Heart left ventricle (tissue), 16 donors: ENCODE measurements around the gene SCYL1. TPM values are rescaled to one million over a fixed set of nuclear protein-coding genes. Genes with fewer than 3 reads are reported as not detected.
"Not testable (repeated sequence)": the region's sequence is repeated elsewhere in the genome, so short reads cannot be mapped to it uniquely, and the experiment has no call there.

Experiments used
- ATAC-seq, 4 donors: fragments of 200-7000 bp; cut with Tn5 transposase; one replicate each; pipeline ENCODE4 v1.9.1; 2020 to 2022; ENCODE audit warnings: moderate library complexity in 4 of 4, mild to moderate bottlenecking in 3 of 4, moderate number of reproducible peaks in 1 of 4
- DNase-seq, 5 donors: peaks; one replicate each; pipeline ENCODE4 v3.0.0-alpha.2; 2020
- H3K27ac ChIP-seq, 12 donors: fragments of 200-600 bp; sonication (generic) in 4 of 12; one replicate each; pipeline versions ENCODE4 v1.5.0 to v1.8.0; 2016 to 2022; ENCODE audit warnings: mild to moderate bottlenecking in 2 of 12
- H3K27me3 ChIP-seq, 9 donors: fragments of 200-600 bp; sonication (generic) in 2 of 9; one replicate each; pipeline versions ENCODE4 v1.5.1 to v1.8.0; 2016 to 2022; ENCODE audit warnings: mild to moderate bottlenecking in 3 of 9
- H3K36me3 ChIP-seq, 9 donors: fragments of 200-600 bp; sonication (generic) in 2 of 9; one replicate each; pipeline versions ENCODE4 v1.5.0 to v1.8.0; 2018 to 2022; ENCODE audit warnings: mild to moderate bottlenecking in 2 of 9
- H3K4me1 ChIP-seq, 12 donors: fragments of 200-600 bp; sonication (generic) in 4 of 12; one replicate each; pipeline versions ENCODE4 v1.5.0 to v1.8.0; 2016 to 2022; ENCODE audit warnings: mild to moderate bottlenecking in 3 of 12
- H3K4me3 ChIP-seq, 12 donors: fragments of 200-600 bp; sonication (generic) in 4 of 12; one replicate each; pipeline versions ENCODE4 v1.5.0 to v1.8.0; 2017 to 2022; ENCODE audit warnings: mild to moderate bottlenecking in 9 of 12, moderate library complexity in 4 of 12
- H3K9me3 ChIP-seq, 12 donors: fragments of 200-600 bp; sonication (generic) in 4 of 12; one replicate each; pipeline versions ENCODE4 v1.5.0 to v1.8.0; 2016 to 2022; ENCODE audit warnings: mild to moderate bottlenecking in 1 of 12
- POLR2A ChIP-seq, 2 donors: fragments of 450-650 bp; IDR thresholded peaks; one replicate each; pipeline ENCODE4 v1.6.1; 2017; ENCODE audit warnings: antibody characterized with exemption in 2 of 2, mild to moderate bottlenecking in 2 of 2, moderate library complexity in 2 of 2
- WGBS, 4 donors: extraction: QIAGEN DNeasy Blood & Tissue Kit in 2 of 4; methylation state at CpG; one replicate each; pipeline versions ENCODE4 v1.1.5 to v1.1.7; 2013 to 2018; 5-methylcytosine and 5-hydroxymethylcytosine counted together
- intact Hi-C, 10 donors: fragments of 100-400 bp; cut with DNase I; formaldehyde crosslinking; loops; one replicate each; pipeline versions ENCODE4 v1.11.1 to v1.14.2; 2022
- polyA plus RNA-seq, 2 donors: library from polyadenylated mRNA; stranded (reverse); fragments of 200-250 nt; gene quantifications; one replicate each; pipeline ENCODE4 v1.2.3, GENCODE V29; 2013
- total RNA-seq, 9 donors: library from RNA; depleted of rRNA in 2 of 9; stranded (reverse); fragments of >200 nt in 2 of 9; fragmentation: NEBNext Ultra II Directional in 3 of 9; extraction: Animal tissue kit (Norgen Biotek cat#: 25700) in 3 of 9; gene quantifications; one replicate each; pipeline versions ENCODE4 v1.1.0 to v1.2.4, GENCODE V29; 2016 to 2023
- TF ChIP-seq, protein P1 (sequence below), 12 donors: fragments of 200-600 bp; sonication (generic) in 4 of 12; IDR thresholded peaks; one replicate each; pipeline versions ENCODE4 v1.5.0 to v1.8.0; 2018 to 2022; ENCODE audit warnings: antibody characterized with exemption in 12 of 12, mild to moderate bottlenecking in 5 of 12
- donor health status: ischemic (EF 13 %, LVEDD 7.1; RV severe dilation, severe dysfunction).
- donor health status: healthy with polysubstance abuse.
- donor health status: DM: no; HTN: yes; CAD: no.
- donor health status: DM: no; HTN: no; CAD: no.
- donor health status: ischemic (EF 25% LVEDD 6.9; RV normal size, moderate dysfunction).
- donor health status: ischemic (EF 25% LVEDD 5.7; RV mildly dilated, moderate dysfunction).
- donor health status: healthy.
- donor health status: DM: yes; HTN: yes; CAD: no.
- donor health status: ischemic (EF 35%, LVEDD 5.7; RV mildly dilated, moderate dysfunction).
- donor health status: nonischemic (EF 11% LVEDD 7.7; RV severe dilation, severe dysfunction).
- donor health status: DM: yes; HTN: yes; CAD: no.
- donor health status: PGD.
- donor health status: ischemic (EF 29% LVEDD 5.4; RV normal size, mild dysfunction).
- donor health status: nonischemic (EF 23%, LVEDD 6.1; RV moderate dilation, normal function).

The SCYL1 gene
- total and polyA plus RNA-seq, 11 donors: 51.6 to 135 (median 64.2) TPM

- ATAC-seq, H3K27me3 ChIP-seq, H3K9me3 ChIP-seq: not testable (repeated sequence)
- Histone ChIP-seq H3K4me1 (peaks cover 0 to 26% (median 20%) of the 10 kb centered on the region in 12 donors), H3K27ac (peak overlapping the region in 1 of 12 donors; percentile 75), H3K36me3 (peaks cover 0 to 21% (median 17%) of the 10 kb centered on the region in 9 donors), H3K4me3 (peak overlapping the region in 1 of 12 donors; percentile 15)
- intact Hi-C loops: loop anchor here in 1 of 10 donors (5.0 kb wide), 1 partner anchor 146 kb away; no protein-coding TSS in a partner anchor
- 64 to 82% (median 77%) methylated on average over 18 of the region's 18 CpGs for WGBS, 4 donors
- DNase-seq: peak in 1 of 5 donors; percentile 20
These were observed 1.9 kb upstream of the SCYL1 start for GRCh38 chr11:65522718-65523630.

GRCh38 chr11:65523631-65523968 lies 1.3 kb upstream of the SCYL1 start:
- intact Hi-C loops: loop anchor here in 1 of 10 donors (5.0 kb wide), 1 partner anchor 146 kb away; no protein-coding TSS in a partner anchor
- Histone ChIP-seq H3K4me1 (peaks cover 0 to 27% (median 20%) of the 10 kb centered on the region in 12 donors), H3K4me3 (peak overlapping the region in 1 of 12 donors; percentile 15), H3K27ac (peak overlapping the region in 2 of 12 donors; percentile 68 to 75), H3K36me3 (peaks cover 0 to 26% (median 23%) of the 10 kb centered on the region in 9 donors)
- not testable (repeated sequence) for ATAC-seq, H3K27me3 ChIP-seq, H3K9me3 ChIP-seq
- WGBS, 4 donors: 86 to 95% (median 91%) methylated on average over 7 of the region's 7 CpGs
- peak in 1 of 5 donors; percentile 22 for DNase-seq

- intact Hi-C loops: loop anchor here in 1 of 10 donors (5.0 kb wide), 1 partner anchor 147 kb away; no protein-coding TSS in a partner anchor
- DNase-seq: peak in 3 of 5 donors; percentile 57 to 70 (median 67)
These were observed 706 bp upstream of the SCYL1 start for GRCh38 chr11:65524014-65524740.

DNA sequence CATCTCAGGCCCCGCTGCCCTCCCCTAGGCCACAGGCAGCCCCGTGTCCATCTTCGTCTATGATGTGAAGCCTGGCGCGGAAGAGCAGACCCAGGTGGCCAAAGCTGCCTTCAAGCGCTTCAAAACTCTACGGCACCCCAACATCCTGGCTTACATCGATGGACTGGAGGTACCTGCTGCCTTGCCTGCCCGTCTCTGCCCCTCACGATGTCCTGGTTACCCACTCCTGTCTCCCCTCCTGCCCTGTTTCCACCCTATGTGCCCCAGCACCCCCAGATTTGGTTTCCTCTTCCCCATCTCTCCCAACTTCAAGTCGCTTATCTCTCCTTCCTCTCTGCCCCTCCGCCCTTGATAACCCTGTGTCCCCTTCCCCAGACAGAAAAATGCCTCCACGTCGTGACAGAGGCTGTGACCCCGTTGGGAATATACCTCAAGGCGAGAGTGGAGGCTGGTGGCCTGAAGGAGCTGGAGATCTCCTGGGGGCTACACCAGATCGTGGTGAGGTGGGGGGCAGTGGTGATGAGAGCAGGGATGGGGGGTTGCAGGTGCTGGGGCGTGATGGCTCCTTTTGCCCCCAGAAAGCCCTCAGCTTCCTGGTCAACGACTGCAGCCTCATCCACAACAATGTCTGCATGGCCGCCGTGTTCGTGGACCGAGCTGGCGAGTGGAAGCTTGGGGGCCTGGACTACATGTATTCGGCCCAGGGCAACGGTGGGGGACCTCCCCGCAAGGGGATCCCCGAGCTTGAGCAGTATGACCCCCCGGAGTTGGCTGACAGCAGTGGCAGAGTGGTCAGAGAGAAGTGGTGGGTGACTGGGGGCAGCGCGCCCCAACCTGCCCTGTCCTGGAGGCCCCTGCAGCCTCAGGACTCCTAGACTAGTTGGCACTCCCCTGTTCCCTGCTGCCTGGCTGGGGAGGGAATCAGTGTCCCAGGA lies 930 bp downstream of the SCYL1 start:
- no peak for ATAC-seq
- H3K4me1 ChIP-seq: peaks cover 0 to 36% (median 20%) of the 10 kb centered on the region in 12 donors
- WGBS, 4 donors: 43 to 48% (median 46%) methylated on average over 29 to 31 of the region's 31 CpGs
- no peaks in the 10 kb centered on the region for H3K27me3 ChIP-seq
- peak overlapping the region; percentile 82 to 100 (median 99) for H3K4me3 ChIP-seq
- H3K27ac ChIP-seq: peak overlapping the region; percentile 69 to 97 (median 93)
- TF ChIP-seq POLR2A (IDR thresholded peaks at IDR 0.05): no peak
- TF ChIP-seq, protein P1, sequence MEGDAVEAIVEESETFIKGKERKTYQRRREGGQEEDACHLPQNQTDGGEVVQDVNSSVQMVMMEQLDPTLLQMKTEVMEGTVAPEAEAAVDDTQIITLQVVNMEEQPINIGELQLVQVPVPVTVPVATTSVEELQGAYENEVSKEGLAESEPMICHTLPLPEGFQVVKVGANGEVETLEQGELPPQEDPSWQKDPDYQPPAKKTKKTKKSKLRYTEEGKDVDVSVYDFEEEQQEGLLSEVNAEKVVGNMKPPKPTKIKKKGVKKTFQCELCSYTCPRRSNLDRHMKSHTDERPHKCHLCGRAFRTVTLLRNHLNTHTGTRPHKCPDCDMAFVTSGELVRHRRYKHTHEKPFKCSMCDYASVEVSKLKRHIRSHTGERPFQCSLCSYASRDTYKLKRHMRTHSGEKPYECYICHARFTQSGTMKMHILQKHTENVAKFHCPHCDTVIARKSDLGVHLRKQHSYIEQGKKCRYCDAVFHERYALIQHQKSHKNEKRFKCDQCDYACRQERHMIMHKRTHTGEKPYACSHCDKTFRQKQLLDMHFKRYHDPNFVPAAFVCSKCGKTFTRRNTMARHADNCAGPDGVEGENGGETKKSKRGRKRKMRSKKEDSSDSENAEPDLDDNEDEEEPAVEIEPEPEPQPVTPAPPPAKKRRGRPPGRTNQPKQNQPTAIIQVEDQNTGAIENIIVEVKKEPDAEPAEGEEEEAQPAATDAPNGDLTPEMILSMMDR (IDR thresholded peaks at IDR 0.05): no peak
- DNase-seq: no peak
- peaks cover 0 to 48% (median 41%) of the 10 kb centered on the region in 9 donors for H3K36me3 ChIP-seq
- H3K9me3 ChIP-seq: no peaks in the 10 kb centered on the region
- intact Hi-C loops: loop anchor here in 1 of 10 donors (5.0 kb wide), 1 partner anchor 414 kb away; the partner anchor contains the start of gene TM7SF2

More at GRCh38 chr11:65524014-65524740, 706 bp upstream of the SCYL1 start:
- Histone ChIP-seq H3K27me3 (no peaks in the 10 kb centered on the region), H3K27ac (peak overlapping the region in 10 of 12 donors; percentile 19 to 94 (median 70)), H3K4me3 (peak overlapping the region in 10 of 12 donors; percentile 27 to 85 (median 40)), H3K9me3 (no peaks in the 10 kb centered on the region), H3K36me3 (peaks cover 0 to 31% (median 25%) of the 10 kb centered on the region in 9 donors), H3K4me1 (peaks cover 0 to 33% (median 20%) of the 10 kb centered on the region in 12 donors)
- peak; percentile 5 to 35 (median 23) for ATAC-seq
- WGBS, 4 donors: 33 to 40% (median 36%) methylated on average over 12 of the region's 12 CpGs
- TF ChIP-seq, protein P1 (IDR thresholded peaks at IDR 0.05): no peak
- TF ChIP-seq POLR2A (IDR thresholded peaks at IDR 0.05): no peak
